K562 (cell line): ENCODE data around the gene VWA5B1. TPM values are rescaled to one million over a fixed set of nuclear protein-coding genes. Genes with fewer than 3 reads are reported as not detected.

ENCODE experiments used
- ATAC-seq: fragments of 200-7000 bp; cut with Tn5 transposase; 3 replicates; pipeline ENCODE4 v1.9.1; 2020; ENCODE audit warnings: moderate library complexity
- BruUV-seq: library from RNA; stranded (reverse); fragments of 400-500 nt; replicated peaks from 2 replicates; lab custom pipeline; 2021; lab: Mats Ljungman, UMichigan
- CTCF ChIA-PET: fragments of 300-600 bp; formaldehyde crosslinking; extraction: SDS; loops from one replicate; lab custom pipeline; 2021; ENCODE audit warnings: low intra/inter-chr PET ratio; lab: Yijun Ruan, JAX
- POLR2A ChIA-PET: fragments of 300-600, 350-650 bp; sonication (Branson Sonifier 250); formaldehyde crosslinking; extraction: SDS; loops from one replicate; lab custom pipeline; 2021; ENCODE audit warnings: antibody characterized with exemption, inconsistent platforms; lab: Yijun Ruan, JAX
- DNase-seq, 4 experiments: peaks; one replicate each; pipeline versions ENCODE4 v3.0.0 to v3.0.0-alpha.2; 2011 to 2018; ENCODE audit warnings: low spot score in 3 of 4, mixed read lengths in 3 of 4; ENCODE audit errors: extremely low read depth in 1 of 4
- FAIRE-seq: peaks from 2 replicates; lab custom pipeline; 2011; peaks lifted over from hg19 to GRCh38; lab: Jason Lieb, UNC
- H2AFZ ChIP-seq: 2 replicates; pipeline ENCODE4 v1.6.0; 2011; ENCODE audit warnings: low read depth, low read length, control low read depth, inconsistent platforms
- H3K27ac ChIP-seq: fragments of 200-600 bp; 3 replicates; pipeline ENCODE4 v1.8.0; 2011; ENCODE audit warnings: low read depth, mild to moderate bottlenecking, control low read depth, inconsistent platforms, low read length, moderate library complexity, mixed read lengths; ENCODE audit errors: extremely low read depth
- H3K27me3 ChIP-seq, 2 experiments: fragments of 300-600 bp in 1 of 2; 2 replicates in 1 of 2; 3 replicates in 1 of 2; pipeline versions ENCODE4 v1.6.0 to v1.8.0; 2011; ENCODE audit warnings: inconsistent platforms in 2 of 2, low read length in 2 of 2, mild to moderate bottlenecking in 1 of 2, mixed read lengths in 1 of 2, moderate library complexity in 1 of 2; ENCODE audit not compliant: control insufficient read depth in 2 of 2, insufficient read depth in 2 of 2
- H3K36me3 ChIP-seq: fragments of 300-600 bp; 3 replicates; pipeline ENCODE4 v1.8.0; 2011; ENCODE audit warnings: mild to moderate bottlenecking, low read length, inconsistent platforms; ENCODE audit not compliant: control insufficient read depth, insufficient read depth
- H3K4me1 ChIP-seq, 2 experiments: fragments of 200-600 bp in 1 of 2; replicated peaks in 1 of 2; 2 replicates in 1 of 2; 3 replicates in 1 of 2; pipeline versions ENCODE4 v1.5.1 to v1.8.0; 2011; ENCODE audit warnings: inconsistent platforms in 2 of 2, low read length in 2 of 2, mild to moderate bottlenecking in 1 of 2, mixed read lengths in 1 of 2, moderate library complexity in 1 of 2; ENCODE audit not compliant: control insufficient read depth in 2 of 2, insufficient read depth in 2 of 2
- H3K4me2 ChIP-seq: 2 replicates; pipeline ENCODE4 v1.6.1; 2011; ENCODE audit warnings: low read length, control low read depth, inconsistent platforms, mixed read lengths; ENCODE audit not compliant: insufficient read depth
- H3K4me3 ChIP-seq: fragments of 200-600 bp; sonication (generic), shearing (Covaris generic); 2 replicates; pipeline ENCODE4 v1.5.1; 2016; ENCODE audit warnings: control low read depth, inconsistent platforms
- H3K79me2 ChIP-seq: fragments of 200-600 bp; 3 replicates; pipeline ENCODE4 v1.8.0; 2011; ENCODE audit warnings: low read length, inconsistent platforms; ENCODE audit not compliant: control insufficient read depth, insufficient read depth
- H3K9ac ChIP-seq, 2 experiments: 2 replicates each; pipeline versions ENCODE4 v1.6.0 to v1.6.1; 2011; ENCODE audit warnings: low read depth in 2 of 2, low read length in 2 of 2, control low read depth in 1 of 2, inconsistent platforms in 1 of 2, mild to moderate bottlenecking in 1 of 2, mixed read lengths in 1 of 2; ENCODE audit not compliant: insufficient read depth in 1 of 2
- H3K9me1 ChIP-seq: one replicate; pipeline ENCODE4 v1.6.0; 2011; ENCODE audit warnings: inconsistent platforms, mild to moderate bottlenecking, low read length, moderate library complexity; ENCODE audit not compliant: control insufficient read depth, insufficient read depth
- H3K9me3 ChIP-seq: replicated peaks from 2 replicates; pipeline ENCODE4 v1.5.1; 2011; ENCODE audit warnings: low read depth, low read length, inconsistent platforms; ENCODE audit not compliant: control insufficient read depth, insufficient read depth
- H4K20me1 ChIP-seq: replicated peaks from 2 replicates; pipeline ENCODE4 v1.6.1; 2011; ENCODE audit warnings: low read length, inconsistent platforms, mixed read lengths; ENCODE audit not compliant: control insufficient read depth, insufficient read depth
- ADNP ChIP-seq: fragments of 200-800 bp; sonication (Bioruptor generic); IDR thresholded peaks from 2 replicates; pipeline ENCODE4 v1.6.1; 2016; ENCODE audit warnings: missing genetic modification characterization, missing compliant biosample characterization
- CBX3 ChIP-seq, 2 experiments: IDR thresholded peaks; 1 replicate in 1 of 2; 2 replicates in 1 of 2; pipeline ENCODE4 v1.6.1; 2012; ENCODE audit warnings: inconsistent platforms in 2 of 2, low read length in 2 of 2, borderline replicate concordance in 1 of 2, control low read depth in 1 of 2
- FOXJ3 ChIP-seq: sonication (generic); formaldehyde crosslinking; IDR thresholded peaks from 2 replicates; pipeline ENCODE4 v1.4.0; 2020; ENCODE audit warnings: mild to moderate bottlenecking, missing genetic modification reagents
- KDM4B ChIP-seq, 2 experiments: fragments of 450-650 bp in 1 of 2; sonication (generic) in 1 of 2; IDR thresholded peaks; 2 replicates each; pipeline ENCODE4 v1.6.1; 2016 to 2017; ENCODE audit warnings: borderline replicate concordance in 2 of 2, antibody characterized with exemption in 1 of 2, low read depth in 1 of 2, mild to moderate bottlenecking in 1 of 2
- TCF3 ChIP-seq: sonication (generic); formaldehyde crosslinking; IDR thresholded peaks from 2 replicates; pipeline ENCODE4 v1.4.0; 2020; ENCODE audit warnings: mild to moderate bottlenecking, missing genetic modification reagents
- ZKSCAN3 ChIP-seq: fragments of 250-450 bp; sonication (Bioruptor Pico); IDR thresholded peaks from 2 replicates; pipeline ENCODE4 v1.4.0; 2020
- WGBS: fragments of 100-300 bp; shearing (Covaris generic); methylation state at CpG from one replicate; pipeline ENCODE4 v1.1.6; 2016; ENCODE audit warnings: low coverage, mixed read lengths; ENCODE audit not compliant: insufficient coverage; ENCODE audit errors: missing lambda C conversion rate; 5-methylcytosine and 5-hydroxymethylcytosine counted together
- in situ Hi-C: fragments of 300-500 bp; cut with MboI; formaldehyde crosslinking; loops from 4 replicates; pipeline ENCODE4 v1.15.0; 2018; ENCODE audit warnings: inconsistent platforms, mixed read lengths
- intact Hi-C: fragments of 100-400 bp; cut with micrococcal nuclease; formaldehyde crosslinking; loops from 2 replicates; pipeline ENCODE4 v1.14.2; 2022
- polyA plus RNA-seq, 8 experiments: library from polyadenylated mRNA; depleted of rRNA in 4 of 8; stranded (reverse) in 5 of 8; unstranded in 3 of 8; fragments of >200 nt; fragmentation: Nextera tagmentation in 2 of 8; fragmentation: Illumina TruSeq in 1 of 8; extraction: Ambion mirVana in 2 of 8; extraction: Trizol in 1 of 8; gene quantifications; 2 replicates each; pipeline versions ENCODE4 v1.2.1 to v1.2.3, GENCODE V29; 2011 to 2014; ENCODE audit warnings: inconsistent platforms in 1 of 8, missing spikeins in 1 of 8
- total RNA-seq, 7 experiments: library from RNA; depleted of rRNA in 6 of 7; stranded (reverse); fragments of >200 nt in 6 of 7; fragmentation: Illumina TruSeq in 2 of 7; extraction: Trizol in 2 of 7; gene quantifications; 2 replicates each; pipeline versions ENCODE4 v1.2.1 to v1.2.3, GENCODE V29; 2011 to 2021; ENCODE audit warnings: low replicate concordance in 1 of 7

VWA5B1 gene
- total and polyA plus RNA-seq, 9 of the 15 experiments (the other 6 are each of a cell fraction or from before 2014, with no cell fraction given): not detected

DNA sequence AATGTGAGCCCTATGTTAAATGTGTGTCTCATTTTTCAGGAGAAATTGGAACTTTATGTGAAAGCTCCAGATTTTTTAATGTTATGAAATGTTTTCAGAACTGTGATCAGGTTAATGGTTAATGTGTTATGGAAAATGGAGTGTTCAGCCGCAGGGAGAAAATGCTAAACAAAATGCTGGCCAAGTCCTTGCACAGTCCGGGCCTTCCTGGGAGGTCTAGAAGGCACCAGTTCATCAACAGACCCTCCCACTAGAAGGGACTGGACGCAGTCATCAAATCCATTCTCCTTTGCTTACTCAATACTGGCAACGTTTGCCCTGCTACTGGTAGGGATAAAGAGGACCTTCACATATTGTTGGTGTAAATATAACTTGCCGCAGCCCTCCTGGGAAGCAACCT, 43.4 kb downstream of the VWA5B1 start:
- Histone ChIP-seq H3K9me3 (no peaks in the 10 kb centered on the region), H3K4me1 (peaks cover 0 to 2% of the 10 kb centered on the region in 2 experiments; a peak in 1 of 5 replicates), H3K9me1 (no peaks in the 10 kb centered on the region), H3K27me3 (peaks cover 21 to 57% of the 10 kb centered on the region in 2 experiments), H3K9ac (no peak overlapping the region), H3K4me3 (no peak overlapping the region), H3K79me2 (no peaks in the 10 kb centered on the region), H3K36me3 (no peaks in the 10 kb centered on the region)
- in situ Hi-C loops: no loop called here
- POLR2A ChIA-PET: interaction anchor here (1.8 kb wide), 1 partner anchor 11 kb away, joined by 5 read pairs; no protein-coding TSS in a partner anchor
- no peak for TF ChIP-seq FOXJ3
- no peak for TF ChIP-seq KDM4B (IDR thresholded peaks at IDR 0.05; ENCODE audit: borderline replicate concordance in 2 of 2, low read depth in 1 of 2)
- no peak for TF ChIP-seq CBX3 (IDR thresholded peaks at IDR 0.05; ENCODE audit: borderline replicate concordance in 1 of 2, low read length in 2 of 2)
- TF ChIP-seq, all 486 proteins: peak for 0
- DNase-seq (no peak), FAIRE-seq (no peak), ATAC-seq (no peak)
- CTCF ChIA-PET: no interaction called here
- 2% methylated on average over 5 of the region's 5 CpGs for WGBS
- H4K20me1 ChIP-seq: 0 out of 2 replicates have a peak, but pooled peaks cover 4% of the 10 kb centered on the region
- no TSS peak for BruUV-seq
- H3K27ac ChIP-seq: no peak overlapping the region
- no peak overlapping the region for H3K4me2 ChIP-seq
- H2AFZ ChIP-seq: no peak overlapping the region
- intact Hi-C loops: no loop called here

DNA sequence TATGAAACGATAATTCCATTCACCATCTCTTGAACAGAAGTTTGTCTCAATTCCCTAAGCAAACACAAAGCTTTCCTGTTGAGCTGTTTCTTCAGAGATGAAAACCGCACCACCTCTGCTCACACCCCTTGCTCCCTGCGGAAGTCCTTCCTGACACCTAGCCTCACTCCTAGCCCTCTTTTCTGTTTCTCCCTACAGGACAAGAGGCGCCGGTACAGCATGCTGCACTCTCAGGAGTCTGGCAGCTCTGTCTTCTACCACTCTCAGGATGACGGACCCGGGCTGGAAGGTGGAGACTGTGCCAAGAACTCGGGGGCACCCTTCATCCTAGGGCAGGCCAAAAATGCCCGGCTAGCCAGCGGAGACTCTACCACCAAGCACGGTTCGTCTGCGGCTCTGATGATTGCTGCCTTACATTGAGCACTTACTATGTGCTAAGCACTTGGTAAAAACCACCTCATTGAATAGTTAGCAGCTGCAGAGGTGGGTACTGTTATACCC, 45.5 kb downstream of the VWA5B1 start:
- Histone ChIP-seq H3K79me2 (no peaks in the 10 kb centered on the region), H3K36me3 (no peaks in the 10 kb centered on the region), H3K27ac (no peak overlapping the region), H3K9ac (no peak overlapping the region), H3K4me1 (no peaks in the 10 kb centered on the region), H3K9me1 (no peaks in the 10 kb centered on the region), H3K9me3 (no peaks in the 10 kb centered on the region), H3K4me2 (no peak overlapping the region), H2AFZ (no peak overlapping the region), H3K4me3 (no peak overlapping the region), H4K20me1 (peaks cover 4% of the 10 kb centered on the region; the same call in 1 of the 2 replicates), H3K27me3 (peaks cover 21 to 50% of the 10 kb centered on the region in 2 experiments)
- BruUV-seq: no TSS peak
- ChIA-PET CTCF (no interaction called here), POLR2A (no interaction called here)
- ATAC-seq: no peak
- no peak for FAIRE-seq
- intact Hi-C loops: no loop called here
- in situ Hi-C loops: no loop called here
- WGBS: 2% methylated on average over 13 of the region's 13 CpGs
- no peak for DNase-seq
- TF ChIP-seq ADNP (tag) (peak; percentile 44; the same call in 1 of the 2 replicates), ZKSCAN3 (CRISPR knock-in tag) (no peak), TCF3 (CRISPR knock-in tag) (no peak)
